Hematopoietic multipotent progenitor cell treated with erythropoietin and hydrocortisone succinate and interleukin-3 and kit ligand, for 15 days (in vitro differentiated cells): ENCODE results near the gene CACNA2D2.

Experiments used
- DNase-seq: peaks from one replicate; pipeline ENCODE4 v3.0.0-alpha.2; 2015; ENCODE audit warnings: low spot score

CACNA2D2 gene

DNA sequence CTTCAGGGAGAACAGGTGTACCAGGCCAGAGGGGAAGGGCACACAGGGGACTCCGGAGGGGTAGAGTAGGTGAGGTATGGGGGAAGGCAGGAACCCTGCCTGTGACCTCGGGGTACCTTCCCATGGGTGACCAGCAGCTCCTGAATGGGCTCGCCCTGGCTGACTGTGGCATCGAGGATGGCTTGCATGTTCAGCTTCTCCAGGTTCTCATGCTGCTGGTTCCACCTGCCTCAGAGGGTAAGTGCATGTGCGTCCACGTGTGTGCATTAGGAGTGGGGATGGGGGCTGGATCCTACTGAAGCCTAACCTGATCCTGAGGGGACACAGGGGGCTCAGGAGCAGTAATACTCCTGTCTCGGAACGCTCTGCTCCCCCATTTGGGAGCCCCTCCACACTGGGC is 158.4 kb downstream of the CACNA2D2 start:
- no peak for DNase-seq

- DNase-seq = no peak
Measured at GRCh38 chr3:50342813-50343633, 160.4 kb downstream of the CACNA2D2 start.

- DNase-seq = no peak
Measured at GRCh38 chr3:50341996-50342650, 161.3 kb downstream of the CACNA2D2 start.

DNA sequence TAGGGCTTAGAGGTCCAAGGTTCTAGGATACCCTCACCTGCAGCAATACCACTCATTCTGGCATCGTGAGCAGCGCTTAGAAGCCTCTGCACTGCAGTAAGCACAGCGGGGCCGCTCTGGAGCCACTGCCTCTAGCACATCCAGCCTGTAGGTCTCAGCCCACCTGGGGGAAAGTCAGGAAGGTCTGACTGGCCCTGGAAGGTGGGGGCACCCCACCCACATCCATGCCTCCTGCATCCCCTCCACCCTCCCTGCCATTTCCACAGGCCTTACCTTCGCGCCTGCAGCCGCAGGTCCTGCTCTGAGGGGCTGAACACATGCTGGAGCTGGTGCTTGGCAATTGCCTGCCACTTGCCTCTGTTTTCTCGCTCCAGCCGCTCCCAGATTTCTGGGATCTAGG is 161.9 kb downstream of the CACNA2D2 start:
- DNase-seq = no peak

DNA sequence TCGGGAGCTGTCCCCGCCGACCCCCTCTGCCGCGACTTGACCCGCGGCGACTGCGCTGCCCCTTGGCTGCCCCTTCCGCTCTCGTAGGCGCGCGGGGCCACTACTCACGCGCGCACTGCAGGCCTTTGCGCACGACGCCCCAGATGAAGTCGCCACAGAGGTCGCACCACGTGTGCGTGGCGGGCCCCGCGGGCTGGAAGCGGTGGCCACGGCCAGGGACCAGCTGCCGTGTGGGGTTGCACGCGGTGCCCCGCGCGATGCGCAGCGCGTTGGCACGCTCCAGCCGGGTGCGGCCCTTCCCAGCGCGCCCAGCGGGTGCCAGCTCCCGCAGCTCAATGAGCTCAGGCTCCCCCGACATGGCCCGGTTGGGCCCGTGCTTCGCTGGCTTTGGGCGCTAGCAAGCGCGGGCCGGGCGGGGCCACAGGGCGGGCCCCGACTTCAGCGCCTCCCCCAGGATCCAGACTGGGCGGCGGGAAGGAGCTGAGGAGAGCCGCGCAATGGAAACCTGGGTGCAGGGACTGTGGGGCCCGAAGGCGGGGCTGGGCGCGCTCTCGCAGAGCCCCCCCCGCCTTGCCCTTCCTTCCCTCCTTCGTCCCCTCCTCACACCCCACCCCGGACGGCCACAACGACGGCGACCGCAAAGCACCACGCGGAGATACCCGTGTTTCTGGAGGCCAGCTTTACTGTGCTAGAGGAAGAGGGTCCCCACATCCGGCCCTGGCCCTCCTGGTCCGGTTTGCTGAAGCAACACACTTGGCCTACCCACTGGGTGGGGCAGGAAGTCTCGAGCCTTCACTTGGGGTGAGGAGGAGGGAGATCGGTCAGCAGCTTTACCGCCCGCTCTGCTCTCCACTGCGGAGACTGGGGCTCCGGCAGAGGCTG is 162.7 kb downstream of the CACNA2D2 start, which contains the start of gene RASSF1:
Gene RASSF1 (minus strand): TSS at position 389 of the 882 bp plus-strand sequence. CDS start 31 bp downstream, at position 358.
- peak; percentile 77 for DNase-seq

DNA sequence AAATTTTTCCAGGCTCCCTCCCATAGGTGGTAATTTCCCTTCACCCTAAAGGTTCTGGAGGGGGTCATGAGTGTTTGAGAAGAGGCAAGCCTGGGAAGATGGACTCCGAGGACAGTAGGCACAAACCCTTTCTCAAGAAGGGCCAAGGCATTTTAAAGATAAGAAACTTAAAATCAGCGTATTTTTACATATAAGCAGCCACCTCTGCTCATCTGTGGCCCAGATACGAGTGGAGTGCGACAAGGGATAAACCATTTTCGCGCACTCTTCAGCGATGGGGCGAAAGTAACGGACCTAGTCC is 163.3 kb downstream of the CACNA2D2 start:
- peak; percentile 32 for DNase-seq

GRCh38 chr3:50339485-50340146 is 163.8 kb downstream of the CACNA2D2 start:
- no peak for DNase-seq

- no peak for DNase-seq
Measured at GRCh38 chr3:50338965-50339364, 164.5 kb downstream of the CACNA2D2 start.

GRCh38 chr3:50337175-50337861 is 166.1 kb downstream of the CACNA2D2 start:
- peak; percentile 91 for DNase-seq

DNA sequence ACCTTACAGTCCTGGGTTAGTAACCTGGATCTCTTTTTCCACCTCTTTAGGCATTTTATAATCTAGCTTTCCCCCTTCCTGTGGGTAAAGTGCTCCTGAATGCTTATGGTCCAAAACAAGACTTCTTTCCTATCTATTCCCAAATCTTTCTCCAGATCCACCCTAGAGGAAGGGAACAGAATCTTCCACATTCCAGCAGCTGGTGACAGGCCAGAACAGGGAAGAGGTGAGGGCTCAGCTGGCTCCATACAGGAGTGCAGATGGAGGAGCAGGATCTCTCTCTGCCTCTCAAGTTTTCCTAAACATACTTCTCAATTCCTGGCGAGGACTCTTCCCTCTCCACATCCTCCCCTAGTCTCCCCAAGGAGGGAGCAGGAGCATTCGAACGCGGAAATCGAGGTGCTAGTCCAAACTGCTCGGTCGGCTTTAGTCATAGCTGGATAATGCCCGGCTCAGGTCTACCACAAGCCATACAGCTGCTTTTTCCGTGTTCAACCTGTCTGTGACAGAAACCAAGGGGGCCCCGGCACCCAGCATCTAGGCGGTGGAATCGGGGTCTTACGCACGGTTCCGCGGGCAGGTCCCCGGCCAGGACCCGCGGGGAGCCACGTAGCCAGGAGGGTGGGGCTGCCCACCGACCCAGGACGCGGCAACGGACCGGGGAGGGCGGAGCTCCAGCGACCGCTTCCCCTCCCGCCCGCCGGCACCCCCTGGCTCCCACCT is 166.8 kb downstream of the CACNA2D2 start:
- no peak for DNase-seq

DNA sequence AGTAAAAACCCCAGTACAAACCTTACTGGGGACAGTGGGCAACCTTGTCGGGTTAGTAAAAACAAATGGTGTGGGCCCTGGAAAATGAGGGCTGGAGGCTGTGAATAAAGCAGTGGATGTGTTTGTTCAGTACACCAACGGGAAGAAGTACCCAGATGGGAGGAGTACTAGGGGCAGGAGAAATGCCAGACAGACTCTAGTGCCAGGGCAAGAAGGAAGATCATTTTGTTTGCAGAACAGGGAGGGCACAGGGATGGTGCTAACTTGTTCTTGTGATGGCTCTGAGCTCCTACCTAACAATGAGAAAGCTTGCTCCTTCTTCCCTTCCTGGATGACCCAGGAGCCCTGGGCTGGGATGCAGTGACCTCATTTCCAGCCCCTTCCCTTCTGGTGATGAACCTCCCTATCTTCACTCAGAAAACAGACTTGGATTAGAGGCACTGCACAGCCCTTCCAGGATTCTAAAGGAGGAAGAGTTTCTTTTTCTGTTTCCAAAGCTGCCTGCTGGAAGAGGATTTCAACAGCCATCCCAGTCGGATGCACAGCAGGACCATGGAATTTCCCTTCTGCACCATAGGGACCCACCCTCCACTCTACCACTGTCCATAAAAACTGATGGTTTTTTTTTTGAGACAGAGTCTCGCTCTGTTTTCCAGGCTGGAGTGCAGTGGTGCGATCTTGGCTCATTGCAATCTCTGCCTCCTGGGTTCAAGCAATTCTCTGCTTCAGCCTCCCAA is 168.9 kb downstream of the CACNA2D2 start:
- DNase-seq = no peak

DNA sequence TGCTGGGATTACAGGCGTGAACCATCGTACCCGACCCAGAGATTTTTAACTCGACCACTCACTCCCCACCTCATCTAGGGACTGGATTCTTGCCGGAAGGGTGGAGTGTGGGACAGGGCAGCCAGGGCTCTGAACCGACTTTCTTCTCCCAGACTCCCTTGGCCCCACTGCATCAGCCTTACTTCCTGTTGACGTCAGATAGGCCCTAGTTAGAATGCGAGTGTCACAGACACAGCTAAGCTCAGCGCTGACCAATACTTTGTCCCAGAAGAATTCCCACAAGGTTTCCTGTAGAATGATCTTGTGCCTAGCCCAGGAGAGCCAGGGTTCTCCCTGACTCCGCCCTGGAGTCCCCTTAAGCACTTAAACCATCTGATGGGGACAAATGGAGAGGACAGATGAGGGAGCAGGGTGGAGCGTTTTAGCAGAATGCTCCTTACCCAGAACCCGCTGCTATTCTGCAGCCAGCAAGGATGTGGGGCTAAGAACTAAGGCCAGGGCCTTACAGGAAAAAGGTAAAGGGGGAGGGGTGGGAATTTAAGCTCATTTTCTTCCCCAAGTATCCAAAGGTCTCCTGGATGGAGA is 169.6 kb downstream of the CACNA2D2 start:
- no peak for DNase-seq

- DNase-seq = no peak
Measured at GRCh38 chr3:50331364-50331907, 172.0 kb downstream of the CACNA2D2 start.

DNA sequence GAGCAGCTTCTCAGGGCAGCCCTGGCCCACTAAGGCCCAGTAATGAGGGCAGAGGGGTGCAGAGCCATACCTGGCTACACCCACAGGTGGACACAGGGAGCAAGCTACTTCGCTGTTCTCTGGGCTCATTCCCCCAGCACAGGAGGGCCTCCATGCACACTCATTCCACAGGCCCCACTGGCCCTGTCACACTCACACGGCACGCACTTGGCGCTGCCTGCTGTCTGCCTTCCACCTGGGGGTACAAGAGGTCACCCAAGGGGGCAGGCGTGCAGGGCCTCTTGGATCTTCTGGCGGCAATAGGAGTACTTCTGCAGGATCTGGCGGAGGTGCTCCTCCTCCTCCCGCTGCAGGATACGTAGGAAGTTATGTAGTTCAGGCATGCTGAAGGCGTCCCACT is 173.1 kb downstream of the CACNA2D2 start:
- no peak for DNase-seq

DNA sequence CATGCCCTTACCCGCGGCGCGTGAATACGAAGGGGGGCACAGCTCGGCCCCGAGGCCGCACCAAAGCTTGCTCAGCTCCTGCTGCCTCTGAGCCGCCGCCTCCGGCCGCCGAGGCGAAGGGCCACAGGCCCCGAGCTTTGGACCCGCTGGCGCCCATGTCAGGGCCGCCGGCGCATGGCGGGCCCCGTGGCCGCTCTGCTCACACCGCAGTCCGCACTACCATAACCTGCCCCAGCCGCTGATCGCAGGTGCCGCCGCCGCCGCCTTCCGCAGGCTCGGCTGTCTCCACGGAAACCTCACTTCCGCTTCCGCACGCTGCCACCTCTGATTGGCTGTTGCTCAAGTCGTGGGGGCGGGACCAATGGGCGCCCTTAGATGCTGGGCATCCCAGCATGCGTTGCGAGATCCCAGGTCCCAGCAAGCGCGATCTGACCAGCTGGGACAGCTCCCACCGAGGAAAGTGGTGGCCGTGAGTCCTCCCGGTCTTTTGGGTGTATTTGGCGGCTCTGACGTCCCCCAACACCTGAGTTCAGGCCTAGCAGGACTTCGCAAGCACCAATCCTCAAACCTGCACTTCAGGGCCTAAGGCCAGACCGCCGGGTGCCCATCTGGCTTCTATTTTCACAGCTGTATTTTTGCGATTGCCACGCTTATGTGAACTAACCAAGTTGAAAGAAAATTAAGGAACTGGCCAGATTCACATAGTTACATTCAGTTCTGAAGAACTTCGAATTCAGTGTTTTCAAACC is 175.3 kb downstream of the CACNA2D2 start, which contains the start of gene TUSC2:
Gene TUSC2 (minus strand): TSS at position 281 of the 749 bp plus-strand sequence. CDS start 124 bp downstream, at position 157.
- peak; percentile 99 for DNase-seq

DNA sequence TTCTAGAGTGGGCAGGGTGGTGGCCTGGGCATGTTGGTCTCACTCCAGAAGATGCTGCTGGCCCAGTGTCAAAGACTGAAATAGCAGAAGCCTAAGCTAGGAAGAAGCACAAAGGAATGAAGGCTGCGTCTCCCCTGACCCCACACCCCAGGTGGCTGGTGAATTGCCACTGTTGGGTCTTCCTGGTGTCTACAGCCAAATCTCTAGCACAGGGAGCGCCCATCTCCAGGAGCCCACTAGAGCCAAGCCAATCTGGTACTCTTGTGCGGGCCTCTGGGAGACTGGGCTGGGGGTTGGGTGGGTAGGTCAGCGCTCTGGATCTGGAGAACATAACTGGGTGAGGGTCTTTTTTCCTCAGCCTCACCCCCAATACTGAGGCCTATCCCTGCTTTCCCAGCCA is 176.3 kb downstream of the CACNA2D2 start:
- DNase-seq = no peak

- no peak for DNase-seq
Measured at GRCh38 chr3:50326182-50326541, 177.3 kb downstream of the CACNA2D2 start.

DNA sequence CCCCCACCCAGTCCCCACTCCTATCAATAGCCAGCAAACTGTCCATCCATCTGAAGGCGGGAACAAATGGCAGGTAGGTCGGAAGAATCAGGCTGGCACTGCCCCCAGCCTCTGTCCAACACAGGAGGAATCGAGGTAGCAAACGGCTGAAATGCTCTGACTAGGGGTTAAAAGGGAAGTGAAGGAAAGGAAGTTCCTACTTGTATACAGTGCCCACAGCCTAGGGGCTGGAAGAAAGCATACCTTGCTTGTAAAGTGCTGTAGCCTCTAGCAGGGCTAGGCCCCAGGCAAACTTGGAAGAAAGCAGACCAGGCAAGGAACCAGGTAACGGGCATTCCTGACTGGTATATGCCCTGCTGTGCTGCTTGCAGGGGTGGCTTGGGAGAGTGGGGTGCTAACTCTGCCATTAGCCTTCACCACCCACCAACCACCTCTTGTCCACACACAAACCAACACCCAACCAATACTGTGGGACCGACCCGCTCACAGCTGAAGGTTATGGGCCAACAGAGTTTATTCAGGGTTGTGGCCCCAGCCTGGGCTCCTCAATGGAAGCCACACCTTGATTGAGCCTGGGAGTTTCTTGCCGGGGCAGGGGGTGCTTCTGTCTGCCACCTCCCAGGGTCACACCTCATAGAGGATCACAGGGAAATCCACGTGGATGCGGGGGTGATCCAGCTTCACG is 177.8 kb downstream of the CACNA2D2 start:
- DNase-seq = no peak
